Measurements from ENCODE around the gene NKX2-3. TPM values are rescaled to one million over a fixed set of nuclear protein-coding genes. Genes with fewer than 3 reads are reported as not detected.

Gene NKX2-3
- total RNA-seq = not detected

DNA sequence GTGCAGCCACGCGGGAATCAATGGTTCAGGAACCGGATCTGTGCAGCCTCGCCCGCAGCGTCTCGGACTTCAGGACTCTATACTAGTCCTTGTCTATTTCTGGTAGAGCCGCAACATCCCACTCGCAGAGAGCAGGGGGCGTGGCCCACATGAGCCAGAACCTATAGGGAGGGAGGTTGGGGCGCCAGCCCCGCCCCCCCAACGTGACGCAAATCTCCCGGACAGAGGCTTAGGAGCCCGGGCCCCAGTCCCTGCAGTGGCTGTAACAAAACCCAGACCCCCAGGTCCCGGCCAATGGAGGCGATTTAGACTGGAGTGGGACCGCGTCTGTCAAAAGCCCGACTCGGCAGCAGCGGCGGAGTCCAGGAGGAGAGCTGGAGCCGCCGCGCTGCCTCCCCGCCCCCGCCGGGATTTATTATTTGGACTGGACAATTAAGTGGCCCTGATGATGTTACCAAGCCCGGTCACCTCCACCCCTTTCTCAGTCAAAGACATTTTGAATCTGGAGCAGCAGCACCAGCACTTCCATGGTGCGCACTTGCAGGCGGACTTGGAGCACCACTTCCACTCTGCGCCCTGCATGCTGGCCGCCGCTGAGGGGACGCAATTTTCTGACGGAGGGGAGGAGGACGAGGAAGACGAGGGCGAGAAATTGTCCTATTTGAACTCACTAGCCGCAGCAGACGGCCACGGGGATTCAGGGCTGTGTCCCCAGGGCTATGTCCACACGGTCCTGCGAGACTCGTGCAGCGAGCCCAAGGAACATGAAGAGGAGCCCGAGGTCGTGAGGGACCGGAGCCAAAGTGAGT, at the start of gene NKX2-3:
Gene NKX2-3, plus strand, starts transcription at position 256 of the 809 bp plus-strand sequence. Its CDS starts 190 bp downstream, at position 446.

Other genes with a start within 250 kb of the NKX2-3 start
- 2.4 TPM for gene CNNM1, start 203.6 kb upstream of the NKX2-3 start, total RNA-seq
- 26.1 TPM for gene GOT1, start 102.3 kb upstream of the NKX2-3 start, total RNA-seq
- gene SLC25A28, start 87.5 kb downstream of the NKX2-3 start, total RNA-seq = 17.3 TPM
- 16.7 TPM for gene ENTPD7, start 126.6 kb downstream of the NKX2-3 start, total RNA-seq
- gene COX15, start 199.2 kb downstream of the NKX2-3 start, total RNA-seq = 54.6 TPM
- 31.0 TPM for gene CUTC, start 199.3 kb downstream of the NKX2-3 start, total RNA-seq
- gene ABCC2, start 249.7 kb downstream of the NKX2-3 start, total RNA-seq = 3.4 TPM

Measured in camera-type eye (tissue), 1 donor.